ENCODE measurements around the gene CBLN3.

Gene CBLN3

GRCh38 chr14:24414077-24414476 lies 15.4 kb downstream of the CBLN3 start:
- no peak for DNase-seq (ENCODE audit: low spot score)
- in situ Hi-C loops (cut with MboI; ENCODE audit: low sequenced_read_pairs, unreplicated experiment), result no loop called here
- no peak for TF ChIP-seq CTCF (IDR thresholded peaks at IDR 0.05; ENCODE audit: borderline replicate concordance, control extremely low read depth, extremely low read depth, insufficient read depth, missing control alignments)

GRCh38 chr14:24411443-24412389 lies 17.8 kb downstream of the CBLN3 start:
- peak; percentile 75 for DNase-seq (ENCODE audit: low spot score)
- peak; percentile 48 for TF ChIP-seq CTCF (IDR thresholded peaks at IDR 0.05; ENCODE audit: borderline replicate concordance, control extremely low read depth, extremely low read depth, insufficient read depth, missing control alignments)
- in situ Hi-C loops (cut with MboI; ENCODE audit: low sequenced_read_pairs, unreplicated experiment), result no loop called here

GRCh38 chr14:24409956-24410355 lies 19.5 kb downstream of the CBLN3 start:
- DNase-seq (ENCODE audit: low spot score), result no peak
- in situ Hi-C loops (cut with MboI; ENCODE audit: low sequenced_read_pairs, unreplicated experiment), result no loop called here
- no peak for TF ChIP-seq CTCF (IDR thresholded peaks at IDR 0.05; ENCODE audit: borderline replicate concordance, control extremely low read depth, extremely low read depth, insufficient read depth, missing control alignments)

GRCh38 chr14:24409192-24409591 lies 20.3 kb downstream of the CBLN3 start:
- no peak for TF ChIP-seq CTCF (IDR thresholded peaks at IDR 0.05; ENCODE audit: borderline replicate concordance, control extremely low read depth, extremely low read depth, insufficient read depth, missing control alignments)
- in situ Hi-C loops (cut with MboI; ENCODE audit: low sequenced_read_pairs, unreplicated experiment), result no loop called here
- DNase-seq (ENCODE audit: low spot score), result no peak

GRCh38 chr14:24408764-24409163 lies 20.7 kb downstream of the CBLN3 start:
- no peak for DNase-seq (ENCODE audit: low spot score)
- in situ Hi-C loops (cut with MboI; ENCODE audit: low sequenced_read_pairs, unreplicated experiment), result no loop called here
- no peak for TF ChIP-seq CTCF (IDR thresholded peaks at IDR 0.05; ENCODE audit: borderline replicate concordance, control extremely low read depth, extremely low read depth, insufficient read depth, missing control alignments)

GRCh38 chr14:24407608-24408325 lies 21.7 kb downstream of the CBLN3 start:
- in situ Hi-C loops (cut with MboI; ENCODE audit: low sequenced_read_pairs, unreplicated experiment), result no loop called here
- DNase-seq (ENCODE audit: low spot score), result no peak
- no peak for TF ChIP-seq CTCF (IDR thresholded peaks at IDR 0.05; ENCODE audit: borderline replicate concordance, control extremely low read depth, extremely low read depth, insufficient read depth, missing control alignments)

Measured in GM13976 (cell line).